Ureter (tissue), 1 donor: ENCODE results near the gene TRIM4. TPM values are rescaled to one million over a fixed set of nuclear protein-coding genes. Genes with fewer than 3 reads are reported as not detected.
"Not testable (repeated sequence)": the region's sequence is repeated elsewhere in the genome, so short reads cannot be mapped to it uniquely, and the experiment has no call there.

Experiments used
- DNase-seq: peaks from one replicate; pipeline ENCODE4 v3.0.0-alpha.2; 2020; ENCODE audit warnings: low spot score
- total RNA-seq: library from RNA; stranded (reverse); gene quantifications from one replicate; pipeline ENCODE4 v1.2.4, GENCODE V29; 2023
- donor health status: DM: yes; HTN: yes; CAD: no.

Gene TRIM4
- total RNA-seq, 1 donor from 2014 or later: 36.3 TPM

GRCh38 chr7:99920149-99920548 lies 819 bp upstream of the TRIM4 start:
- DNase-seq: no peak

GRCh38 chr7:99919814-99920112 lies 433 bp upstream of the TRIM4 start:
- no peak for DNase-seq

GRCh38 chr7:99910976-99911375 lies 8.4 kb downstream of the TRIM4 start:
- no peak for DNase-seq

- DNase-seq: no peak
These were observed 17.7 kb downstream of the TRIM4 start for GRCh38 chr7:99901581-99901980.

GRCh38 chr7:99899830-99900519 lies 19.4 kb downstream of the TRIM4 start:
- no peak for DNase-seq

GRCh38 chr7:99898836-99899235 lies 20.5 kb downstream of the TRIM4 start:
- no peak for DNase-seq

GRCh38 chr7:99898023-99898357 lies 21.3 kb downstream of the TRIM4 start:
- DNase-seq: no peak

GRCh38 chr7:99897322-99898022 lies 21.9 kb downstream of the TRIM4 start:
- no peak for DNase-seq

GRCh38 chr7:99894738-99895137 lies 24.6 kb downstream of the TRIM4 start:
- DNase-seq: no peak

- no peak for DNase-seq
These were observed 26.1 kb downstream of the TRIM4 start for GRCh38 chr7:99893280-99893679.

- DNase-seq: not testable (repeated sequence)
These were observed 29.0 kb downstream of the TRIM4 start for GRCh38 chr7:99890348-99890747.

GRCh38 chr7:99888366-99888765 lies 31.0 kb downstream of the TRIM4 start:
- DNase-seq: not testable (repeated sequence)

- no peak for DNase-seq
These were observed 38.0 kb downstream of the TRIM4 start for GRCh38 chr7:99881370-99881769.

- no peak for DNase-seq
These were observed 42.4 kb downstream of the TRIM4 start, which contains the start of gene OR2AE1 for GRCh38 chr7:99876933-99877332. TSS of gene OR2AE1 (minus strand) at chr7:99877033. CDS start at chr7:99877033, 0 bp downstream.

GRCh38 chr7:99876491-99876890 lies 42.8 kb downstream of the TRIM4 start:
- DNase-seq: no peak

GRCh38 chr7:99868246-99868645 lies 51.1 kb downstream of the TRIM4 start:
- no peak for DNase-seq

GRCh38 chr7:99867477-99867876 lies 51.9 kb downstream of the TRIM4 start:
- not testable (repeated sequence) for DNase-seq

GRCh38 chr7:99863847-99864440 lies 55.4 kb downstream of the TRIM4 start:
- no peak for DNase-seq

GRCh38 chr7:99860281-99861127 lies 58.8 kb downstream of the TRIM4 start:
- no peak for DNase-seq

- no peak for DNase-seq
These were observed 64.1 kb downstream of the TRIM4 start for GRCh38 chr7:99855236-99855635.

- DNase-seq: no peak
These were observed 70.7 kb downstream of the TRIM4 start for GRCh38 chr7:99848420-99849216.
